ENCODE data around the gene UBC. TPM values are rescaled to one million over a fixed set of nuclear protein-coding genes. Genes with fewer than 3 reads are reported as not detected.
A peak's percentile ranks its signal among the peaks of the same experiment; 100 is the strongest.

The UBC gene
- total and polyA plus RNA-seq, 9 of the 15 experiments (the other 6 are each of a cell fraction or from before 2014, with no cell fraction given) = 533 to 1,153 (median 813) TPM

GRCh38 chr12:124939421-124940142 is 25.1 kb upstream of the UBC start (continued):
- peak; percentile 81 for TF ChIP-seq ZNF407 (IDR thresholded peaks at IDR 0.05; ENCODE audit: low read depth)
- TF ChIP-seq ZC3H8 (IDR thresholded peaks at IDR 0.05) = no peak
- no peak for TF ChIP-seq ZNF518B (CRISPR knock-in tag; IDR thresholded peaks at IDR 0.05)
- no peak for TF ChIP-seq RBM15 (IDR thresholded peaks at IDR 0.05; ENCODE audit: insufficient read depth, low read length)
- no peak for TF ChIP-seq SRSF9 (IDR thresholded peaks at IDR 0.05; ENCODE audit: borderline replicate concordance, low read depth, low read length)
- TF ChIP-seq E2F6 (IDR thresholded peaks at IDR 0.05; ENCODE audit: borderline replicate concordance in 1 of 2, extremely low read depth in 1 of 2, insufficient read depth in 1 of 2, insufficient read length in 1 of 2, low read depth in 1 of 2, low read length in 1 of 2, poor library complexity in 1 of 2, severe bottlenecking in 1 of 2) = peak; percentile 64 to 86
- TF ChIP-seq SETDB1 (IDR thresholded peaks at IDR 0.05; ENCODE audit: low read length) = no peak
- peak; percentile 75; the same call in 1 of the 2 replicates for TF ChIP-seq TFAP4 (CRISPR knock-in tag; IDR thresholded peaks at IDR 0.05; ENCODE audit: borderline replicate concordance)
- TF ChIP-seq ATF7 (IDR thresholded peaks at IDR 0.05) = peak; percentile 75; the same call in 1 of the 2 replicates
- no peak for TF ChIP-seq TAF9B (IDR thresholded peaks at IDR 0.05; ENCODE audit: partially characterized antibody)

All from K562 (cell line).